Stomach (tissue), 4 donors: ENCODE data around the gene TTC21A.

Experiments used
- CTCF ChIP-seq, 7 experiments: fragments of 450-650 bp in 4 of 7; fragments of 200-600 bp in 3 of 7; sonication (generic) in 3 of 7; IDR thresholded peaks; one replicate each; pipeline ENCODE4 v1.5.1; 2016 to 2019; ENCODE audit warnings: antibody characterized with exemption in 7 of 7, control low read depth in 2 of 7, mild to moderate bottlenecking in 1 of 7
- POLR2A ChIP-seq, 4 donors: fragments of 450-650 bp; IDR thresholded peaks; one replicate each; pipeline ENCODE4 v1.6.1; 2016; ENCODE audit warnings: antibody characterized with exemption in 4 of 4, control low read depth in 2 of 4, mild to moderate bottlenecking in 1 of 4, moderate library complexity in 1 of 4

DNA sequence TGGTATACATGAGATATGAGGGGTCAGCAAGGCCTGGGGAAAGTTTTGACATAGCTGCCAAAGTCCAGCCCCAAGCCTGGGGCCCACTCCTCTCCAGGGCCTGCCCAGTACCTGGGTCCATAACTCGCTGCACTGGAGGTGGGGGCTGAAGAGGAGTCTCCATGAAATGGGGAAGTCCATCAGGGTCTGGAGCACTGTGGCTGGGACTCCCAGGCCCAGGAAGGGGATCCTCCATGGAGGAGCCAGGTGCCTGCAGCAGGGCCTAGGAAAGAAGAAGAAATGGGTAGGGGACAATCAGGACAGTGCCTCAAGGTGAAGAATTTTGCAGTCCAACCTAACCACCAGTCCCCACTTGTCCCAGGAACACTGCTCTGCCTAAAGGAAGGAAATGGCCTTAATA lies 8.2 kb upstream of the TTC21A start:
- TF ChIP-seq POLR2A (IDR thresholded peaks at IDR 0.05) (no peak), CTCF (IDR thresholded peaks at IDR 0.05) (no peak)
